GM12801 (cell line): ENCODE results near the gene CDK7.

Experiments
- CTCF ChIP-seq: IDR thresholded peaks from one replicate; pipeline ENCODE4 v1.5.1; 2011; ENCODE audit warnings: control low read depth; ENCODE audit not compliant: insufficient read length; ENCODE audit errors: extremely low read depth

The CDK7 gene

GRCh38 chr5:69234457-69235268 is at the start of gene CDK7:
Gene CDK7 (plus strand): TSS chr5:69234886. CDS start chr5:69234976, 90 bp downstream.
- TF ChIP-seq CTCF = no peak

GRCh38 chr5:69187342-69187741 is 47.3 kb upstream of the CDK7 start:
- TF ChIP-seq CTCF = no peak

GRCh38 chr5:69188811-69189161 is 45.9 kb upstream of the CDK7 start:
- no peak for TF ChIP-seq CTCF

GRCh38 chr5:69189162-69190086 is 45.3 kb upstream of the CDK7 start, which contains the start of gene CENPH:
Gene CENPH (plus strand): TSS chr5:69189583. CDS start chr5:69189635, 52 bp downstream.
- TF ChIP-seq CTCF = no peak

- TF ChIP-seq CTCF = no peak
Measured at GRCh38 chr5:69202497-69202896, 32.2 kb upstream of the CDK7 start.

GRCh38 chr5:69206528-69207190 is 28.0 kb upstream of the CDK7 start:
- TF ChIP-seq CTCF = no peak

GRCh38 chr5:69209602-69210001 is 25.1 kb upstream of the CDK7 start:
- no peak for TF ChIP-seq CTCF
